D341Med (cell line): ENCODE measurements around the gene KIF5C.

Source experiments
- DNase-seq: peaks from one replicate; pipeline ENCODE4 v3.0.0; 2012; ENCODE audit warnings: low spot score

KIF5C gene

GRCh38 chr2:149044500-149044899 is 169.5 kb downstream of the KIF5C start:
- DNase-seq, result no peak

DNA sequence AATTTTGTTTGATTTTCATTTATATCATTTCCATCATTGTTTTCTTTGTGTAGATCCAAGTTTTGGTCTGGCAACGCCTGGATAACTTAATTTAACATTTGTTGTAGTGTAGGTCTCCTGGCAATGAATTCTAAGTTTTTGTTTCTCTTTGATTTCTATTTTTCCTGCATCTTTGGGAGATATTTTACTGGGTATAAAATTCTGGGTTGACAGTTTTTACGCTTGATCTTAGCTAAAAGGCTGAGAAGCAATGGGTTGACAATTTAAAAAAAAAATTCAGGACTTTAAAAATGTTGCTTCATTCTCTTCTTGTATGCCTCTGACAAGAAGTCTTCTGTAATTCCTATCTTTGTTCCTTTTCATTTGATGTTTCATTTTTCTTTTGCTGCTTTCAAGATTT is 172.1 kb downstream of the KIF5C start:
- no peak for DNase-seq

- DNase-seq, result no peak
These were observed 174.1 kb downstream of the KIF5C start for GRCh38 chr2:149049142-149049541.

DNA sequence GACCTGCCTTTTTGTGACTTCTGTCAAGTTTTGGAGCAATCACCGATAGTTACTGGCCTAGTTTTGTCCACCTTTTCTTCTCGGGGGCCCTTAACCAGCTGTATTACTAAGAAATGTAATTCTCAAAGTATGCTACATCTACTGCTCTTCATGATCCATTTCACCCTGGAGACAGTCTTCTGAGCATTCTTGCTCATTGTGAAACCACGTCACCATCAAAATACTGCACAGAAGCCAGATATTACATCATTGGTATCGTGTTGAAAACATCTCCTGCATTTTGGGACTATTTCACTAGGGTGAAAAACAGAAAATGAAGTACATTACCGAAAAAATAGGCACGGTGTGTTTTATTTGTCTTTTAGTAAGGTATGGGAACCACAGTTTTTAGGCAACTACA is 175.2 kb downstream of the KIF5C start:
- DNase-seq, result no peak

- DNase-seq, result no peak
These were observed 180.7 kb downstream of the KIF5C start for GRCh38 chr2:149055751-149056150.

- no peak for DNase-seq
These were observed 181.7 kb downstream of the KIF5C start for GRCh38 chr2:149056541-149057255.

DNA sequence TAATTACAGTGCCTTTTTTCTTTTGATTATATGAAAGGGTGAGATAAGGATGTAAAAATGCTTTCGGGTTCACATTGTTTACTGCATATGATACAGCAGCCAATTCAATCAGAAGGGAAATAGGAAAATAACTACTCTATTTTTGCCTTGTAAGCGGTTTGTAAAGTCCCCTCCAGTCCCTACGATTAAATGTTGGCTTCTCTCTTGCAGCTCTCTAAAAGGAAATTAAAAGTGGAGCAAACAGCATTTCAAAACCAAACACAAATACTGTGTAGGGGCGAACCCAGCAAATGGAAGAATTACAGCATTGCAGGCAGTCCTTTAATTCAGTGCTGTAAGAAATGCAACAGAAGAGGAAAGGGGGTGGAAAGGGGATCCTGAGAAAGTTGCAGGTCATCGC is 182.4 kb downstream of the KIF5C start:
- no peak for DNase-seq

DNA sequence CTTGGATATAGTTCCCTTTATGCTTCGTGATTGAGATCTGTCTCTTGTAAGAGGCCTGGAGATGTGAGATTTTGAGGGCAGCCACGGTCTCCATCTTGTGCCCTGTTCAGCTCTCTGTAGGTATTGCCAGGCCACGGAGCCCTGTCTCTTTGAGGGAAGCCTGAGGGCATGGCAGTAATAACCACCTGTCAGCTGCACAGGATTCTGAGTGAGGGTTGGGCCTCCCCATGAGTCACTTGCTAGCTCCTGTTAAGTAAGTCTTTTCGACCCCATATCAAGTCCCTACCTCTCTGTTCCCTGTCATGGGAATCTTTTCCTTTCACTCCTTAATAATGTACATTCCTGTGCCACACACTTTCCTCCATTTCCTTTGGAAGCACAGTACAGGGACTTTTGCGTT is 183.9 kb downstream of the KIF5C start:
- no peak for DNase-seq

GRCh38 chr2:149059822-149060221 is 184.8 kb downstream of the KIF5C start:
- DNase-seq, result no peak

- no peak for DNase-seq
These were observed 186.2 kb downstream of the KIF5C start for GRCh38 chr2:149061133-149061745.

- no peak for DNase-seq
These were observed 187.5 kb downstream of the KIF5C start for GRCh38 chr2:149062531-149062930.

- DNase-seq, result no peak
These were observed 188.2 kb downstream of the KIF5C start for GRCh38 chr2:149063177-149063576.

- DNase-seq, result no peak
These were observed 189.4 kb downstream of the KIF5C start for GRCh38 chr2:149064365-149064841.

DNA sequence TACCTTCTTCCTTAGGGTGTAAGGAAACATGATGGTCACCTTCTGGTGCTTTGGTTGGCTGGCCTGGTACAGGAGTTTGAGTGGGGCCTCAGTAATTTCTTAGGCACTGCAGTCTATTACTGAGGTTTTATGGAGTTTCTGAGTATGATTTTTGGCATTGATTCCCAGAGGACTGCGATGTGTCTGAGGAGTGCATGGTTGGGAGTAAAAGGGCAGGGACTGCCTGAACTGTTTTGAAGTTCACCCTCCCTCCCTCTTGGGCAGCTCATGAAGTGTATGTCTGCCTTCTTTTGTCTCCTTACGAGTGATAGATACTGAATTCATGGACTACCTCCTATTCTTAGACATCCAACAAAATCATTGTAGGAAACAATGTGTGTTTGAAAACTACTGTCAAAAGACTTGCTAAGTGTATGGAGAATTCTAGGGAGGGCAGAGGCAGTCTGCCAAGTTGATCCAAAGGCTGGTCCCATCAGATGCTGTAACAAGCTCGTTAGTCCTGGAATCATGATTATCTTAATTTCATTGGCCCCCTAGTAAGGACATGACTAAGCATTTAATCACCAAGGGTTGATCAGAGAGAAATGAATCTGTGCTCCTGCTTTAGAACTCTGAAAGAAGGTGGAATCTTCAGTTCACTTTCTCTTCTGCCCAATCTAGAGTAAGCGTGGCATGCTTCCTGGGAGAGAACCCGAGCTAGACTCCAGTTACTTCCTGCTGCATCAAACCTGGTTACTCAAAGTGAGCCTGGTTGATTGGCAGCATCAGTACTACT is 190.0 kb downstream of the KIF5C start:
- DNase-seq, result no peak

GRCh38 chr2:149068225-149068995 is 193.4 kb downstream of the KIF5C start:
- DNase-seq, result no peak

DNA sequence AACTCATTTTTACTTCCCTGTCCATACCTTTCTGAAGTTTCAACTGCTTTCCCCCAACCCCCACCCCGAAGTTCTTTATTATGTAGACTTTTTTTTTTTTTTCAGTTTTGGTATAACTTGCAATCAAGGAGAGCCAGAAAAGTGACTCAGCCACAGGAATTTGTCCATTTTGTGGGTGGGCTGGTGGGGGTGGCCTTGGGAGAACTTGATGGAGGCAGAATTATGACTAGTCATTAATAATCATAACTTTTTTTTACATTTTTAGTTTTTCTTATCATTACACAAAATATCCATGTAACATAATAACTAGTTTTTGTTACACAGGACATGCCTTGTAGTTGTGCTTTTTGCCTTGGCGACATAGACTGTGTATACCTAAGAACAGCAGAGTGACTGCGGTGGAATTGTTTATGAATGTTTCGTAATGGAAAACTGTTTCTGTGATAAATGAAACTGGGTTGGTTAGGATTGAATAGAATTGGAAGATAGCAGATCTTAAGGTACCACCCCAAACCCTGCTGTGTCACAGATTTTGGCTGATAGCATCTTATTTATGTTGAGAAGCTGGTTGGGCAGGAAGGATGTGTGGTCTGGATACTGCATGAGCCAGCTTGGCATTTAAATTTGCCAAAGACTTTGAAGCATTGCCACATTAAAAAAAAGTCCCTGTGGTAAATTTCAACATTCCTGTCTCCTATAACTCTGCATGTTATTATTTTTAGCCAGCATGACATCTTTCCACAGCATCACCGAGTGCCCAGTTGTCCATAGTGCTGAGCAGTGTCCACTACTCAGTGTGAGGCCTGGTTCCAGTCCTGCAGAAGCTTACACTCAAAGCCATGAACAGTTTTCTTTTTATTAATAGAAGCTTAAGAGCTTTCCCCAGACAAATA is 194.2 kb downstream of the KIF5C start:
- DNase-seq, result no peak

DNA sequence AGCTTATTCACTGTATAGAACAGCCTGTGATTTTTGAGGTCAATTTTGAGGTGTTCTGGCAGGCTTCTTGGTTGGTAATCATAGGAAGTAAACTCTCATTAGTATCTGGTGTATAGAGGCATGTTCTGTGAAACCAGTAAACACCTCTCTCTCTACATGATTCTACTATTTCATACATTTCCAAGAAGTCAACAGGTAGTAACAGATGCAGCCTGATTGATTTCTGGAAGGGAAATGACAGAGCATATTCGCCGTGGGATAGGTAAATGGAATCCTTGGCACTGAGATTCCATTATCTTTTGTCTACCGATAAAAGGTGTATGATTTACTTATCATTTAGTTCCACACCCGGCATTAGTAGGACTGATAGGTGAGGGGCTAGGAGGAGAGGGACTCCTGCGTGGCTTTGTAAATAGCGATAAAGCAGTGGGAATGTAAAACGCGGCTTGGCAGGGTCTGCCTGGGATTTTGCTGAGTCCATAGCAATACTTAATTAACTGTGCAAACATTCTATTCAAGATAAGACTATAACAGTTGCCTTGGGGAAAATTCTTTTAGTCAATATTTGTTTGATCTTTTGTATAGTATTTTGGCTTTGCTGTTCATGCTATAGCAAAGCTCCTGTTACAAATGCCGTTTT is 195.8 kb downstream of the KIF5C start:
- no peak for DNase-seq

- DNase-seq, result no peak
These were observed 200.1 kb downstream of the KIF5C start for GRCh38 chr2:149075105-149075504.

GRCh38 chr2:149075853-149076252 is 200.8 kb downstream of the KIF5C start:
- no peak for DNase-seq
